Measurements from ENCODE around the gene C19orf25.

C19orf25 gene

GRCh38 chr19:1455002-1455335 lies 24.0 kb downstream of the C19orf25 start:
- peaks cover 44% of the 10 kb centered on the region for H4K20me1 ChIP-seq (ENCODE audit: insufficient read depth, low read length)
- TF ChIP-seq CTCF (IDR thresholded peaks at IDR 0.05; ENCODE audit: borderline replicate concordance, extremely low read depth, low read length, poor library complexity, severe bottlenecking) (no peak), EZH2 (IDR thresholded peaks at IDR 0.05; ENCODE audit: borderline replicate concordance, low read depth, low read length, severe bottlenecking) (no peak)
- H3K27ac ChIP-seq (ENCODE audit: low read length) = no peak overlapping the region
- H3K4me2 ChIP-seq (ENCODE audit: insufficient read depth, low read length) = 0 out of 2 replicates have a peak overlapping the region, but pooled peaks have one; percentile 41
- peaks cover 15% of the 10 kb centered on the region for H3K4me1 ChIP-seq (ENCODE audit: insufficient read depth, low read length)
- H3K79me2 ChIP-seq (ENCODE audit: insufficient read depth, low read length) = no peaks in the 10 kb centered on the region
- H3K27me3 ChIP-seq (ENCODE audit: insufficient read depth, low read length, poor library complexity) = peaks cover 7% of the 10 kb centered on the region
- no peaks in the 10 kb centered on the region for H3K9me3 ChIP-seq (ENCODE audit: insufficient read depth, low read length, severe bottlenecking)
- DNase-seq = peak; percentile 46
- no peak overlapping the region for H3K4me3 ChIP-seq (ENCODE audit: low read depth in 1 of 2, low read length in 2 of 2)
- H2AFZ ChIP-seq (ENCODE audit: low read depth, low read length) = no peak overlapping the region
- peaks cover under 1% of the 10 kb centered on the region for H3K36me3 ChIP-seq (ENCODE audit: insufficient read depth, low read length)
- ATAC-seq (ENCODE audit: insufficient read depth, low read depth) = peak; percentile 41
- H3K9ac ChIP-seq (ENCODE audit: low read depth, low read length) = no peak overlapping the region

GRCh38 chr19:1453525-1454364 lies 25.3 kb downstream of the C19orf25 start:
- Histone ChIP-seq H3K9ac (ENCODE audit: low read depth, low read length) (no peak overlapping the region), H3K4me1 (ENCODE audit: insufficient read depth, low read length) (peaks cover 15% of the 10 kb centered on the region), H3K79me2 (ENCODE audit: insufficient read depth, low read length) (no peaks in the 10 kb centered on the region), H2AFZ (ENCODE audit: low read depth, low read length) (no peak overlapping the region), H3K27ac (ENCODE audit: low read length) (no peak overlapping the region), H3K4me3 (ENCODE audit: low read depth in 1 of 2, low read length in 2 of 2) (no peak overlapping the region), H3K27me3 (ENCODE audit: insufficient read depth, low read length, poor library complexity) (peaks cover 7% of the 10 kb centered on the region), H3K36me3 (ENCODE audit: insufficient read depth, low read length) (no peaks in the 10 kb centered on the region), H3K9me3 (ENCODE audit: insufficient read depth, low read length, severe bottlenecking) (no peaks in the 10 kb centered on the region), H4K20me1 (ENCODE audit: insufficient read depth, low read length) (peaks cover 36% of the 10 kb centered on the region), H3K4me2 (ENCODE audit: insufficient read depth, low read length) (no peak overlapping the region)
- ATAC-seq (ENCODE audit: insufficient read depth, low read depth) (no peak), DNase-seq (no peak)
- no peak for TF ChIP-seq EZH2 (IDR thresholded peaks at IDR 0.05; ENCODE audit: borderline replicate concordance, low read depth, low read length, severe bottlenecking)
- no peak for TF ChIP-seq CTCF (IDR thresholded peaks at IDR 0.05; ENCODE audit: borderline replicate concordance, extremely low read depth, low read length, poor library complexity, severe bottlenecking)

- H2AFZ ChIP-seq (ENCODE audit: low read depth, low read length) = no peak overlapping the region
- H3K9ac ChIP-seq (ENCODE audit: low read depth, low read length) = no peak overlapping the region
- no peaks in the 10 kb centered on the region for H3K79me2 ChIP-seq (ENCODE audit: insufficient read depth, low read length)
- DNase-seq (no peak), ATAC-seq (ENCODE audit: insufficient read depth, low read depth) (no peak)
- TF ChIP-seq EZH2 (IDR thresholded peaks at IDR 0.05; ENCODE audit: borderline replicate concordance, low read depth, low read length, severe bottlenecking) = no peak
- TF ChIP-seq CTCF (IDR thresholded peaks at IDR 0.05; ENCODE audit: borderline replicate concordance, extremely low read depth, low read length, poor library complexity, severe bottlenecking) = no peak
- no peak overlapping the region for H3K4me2 ChIP-seq (ENCODE audit: insufficient read depth, low read length)
- no peaks in the 10 kb centered on the region for H3K36me3 ChIP-seq (ENCODE audit: insufficient read depth, low read length)
- H3K27me3 ChIP-seq (ENCODE audit: insufficient read depth, low read length, poor library complexity) = peaks cover 7% of the 10 kb centered on the region
- no peaks in the 10 kb centered on the region for H3K9me3 ChIP-seq (ENCODE audit: insufficient read depth, low read length, severe bottlenecking)
- no peak overlapping the region for H3K27ac ChIP-seq (ENCODE audit: low read length)
- no peak overlapping the region for H3K4me3 ChIP-seq (ENCODE audit: low read depth in 1 of 2, low read length in 2 of 2)
- peaks cover 36% of the 10 kb centered on the region for H4K20me1 ChIP-seq (ENCODE audit: insufficient read depth, low read length)
- H3K4me1 ChIP-seq (ENCODE audit: insufficient read depth, low read length) = peaks cover 15% of the 10 kb centered on the region
These were observed 26.1 kb downstream of the C19orf25 start for GRCh38 chr19:1452802-1453524.
